ENCODE measurements around the gene MAP3K3.

Gene MAP3K3

DNA sequence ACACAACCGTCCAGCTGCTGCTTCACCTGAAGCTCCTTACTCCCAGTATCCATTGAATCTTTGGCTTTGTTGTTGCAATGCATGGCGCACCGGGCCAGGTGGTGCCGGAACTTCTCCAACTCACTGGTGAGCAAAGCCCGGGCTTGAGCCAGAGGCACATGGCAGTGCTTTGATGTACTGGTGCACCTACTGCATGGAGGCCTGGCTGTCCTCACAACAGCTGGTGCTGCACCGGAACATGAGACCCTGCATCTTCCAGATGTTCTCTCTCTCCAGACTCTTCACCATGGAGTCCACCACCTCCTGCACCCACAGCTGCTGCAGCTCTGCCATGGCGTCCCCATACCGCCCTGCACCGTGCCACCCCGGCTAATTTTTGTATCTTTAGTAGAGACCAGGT is 11.4 kb upstream of the MAP3K3 start:
- Histone ChIP-seq H3K27me3 (ENCODE audit: insufficient read depth, poor library complexity, severe bottlenecking) (no peaks in the 10 kb centered on the region), H3K27ac (replicated peaks) (no peak overlapping the region), H3K4me3 (replicated peaks; ENCODE audit: insufficient read depth, low read length) (no peak overlapping the region)
- DNase-seq (ENCODE audit: low read depth in 1 of 2, low spot score in 1 of 2) = no peak
- TF ChIP-seq, protein P1, sequence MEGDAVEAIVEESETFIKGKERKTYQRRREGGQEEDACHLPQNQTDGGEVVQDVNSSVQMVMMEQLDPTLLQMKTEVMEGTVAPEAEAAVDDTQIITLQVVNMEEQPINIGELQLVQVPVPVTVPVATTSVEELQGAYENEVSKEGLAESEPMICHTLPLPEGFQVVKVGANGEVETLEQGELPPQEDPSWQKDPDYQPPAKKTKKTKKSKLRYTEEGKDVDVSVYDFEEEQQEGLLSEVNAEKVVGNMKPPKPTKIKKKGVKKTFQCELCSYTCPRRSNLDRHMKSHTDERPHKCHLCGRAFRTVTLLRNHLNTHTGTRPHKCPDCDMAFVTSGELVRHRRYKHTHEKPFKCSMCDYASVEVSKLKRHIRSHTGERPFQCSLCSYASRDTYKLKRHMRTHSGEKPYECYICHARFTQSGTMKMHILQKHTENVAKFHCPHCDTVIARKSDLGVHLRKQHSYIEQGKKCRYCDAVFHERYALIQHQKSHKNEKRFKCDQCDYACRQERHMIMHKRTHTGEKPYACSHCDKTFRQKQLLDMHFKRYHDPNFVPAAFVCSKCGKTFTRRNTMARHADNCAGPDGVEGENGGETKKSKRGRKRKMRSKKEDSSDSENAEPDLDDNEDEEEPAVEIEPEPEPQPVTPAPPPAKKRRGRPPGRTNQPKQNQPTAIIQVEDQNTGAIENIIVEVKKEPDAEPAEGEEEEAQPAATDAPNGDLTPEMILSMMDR (IDR thresholded peaks at IDR 0.05; ENCODE audit: insufficient read depth, low read length) = no peak
- TF ChIP-seq, protein P2, sequence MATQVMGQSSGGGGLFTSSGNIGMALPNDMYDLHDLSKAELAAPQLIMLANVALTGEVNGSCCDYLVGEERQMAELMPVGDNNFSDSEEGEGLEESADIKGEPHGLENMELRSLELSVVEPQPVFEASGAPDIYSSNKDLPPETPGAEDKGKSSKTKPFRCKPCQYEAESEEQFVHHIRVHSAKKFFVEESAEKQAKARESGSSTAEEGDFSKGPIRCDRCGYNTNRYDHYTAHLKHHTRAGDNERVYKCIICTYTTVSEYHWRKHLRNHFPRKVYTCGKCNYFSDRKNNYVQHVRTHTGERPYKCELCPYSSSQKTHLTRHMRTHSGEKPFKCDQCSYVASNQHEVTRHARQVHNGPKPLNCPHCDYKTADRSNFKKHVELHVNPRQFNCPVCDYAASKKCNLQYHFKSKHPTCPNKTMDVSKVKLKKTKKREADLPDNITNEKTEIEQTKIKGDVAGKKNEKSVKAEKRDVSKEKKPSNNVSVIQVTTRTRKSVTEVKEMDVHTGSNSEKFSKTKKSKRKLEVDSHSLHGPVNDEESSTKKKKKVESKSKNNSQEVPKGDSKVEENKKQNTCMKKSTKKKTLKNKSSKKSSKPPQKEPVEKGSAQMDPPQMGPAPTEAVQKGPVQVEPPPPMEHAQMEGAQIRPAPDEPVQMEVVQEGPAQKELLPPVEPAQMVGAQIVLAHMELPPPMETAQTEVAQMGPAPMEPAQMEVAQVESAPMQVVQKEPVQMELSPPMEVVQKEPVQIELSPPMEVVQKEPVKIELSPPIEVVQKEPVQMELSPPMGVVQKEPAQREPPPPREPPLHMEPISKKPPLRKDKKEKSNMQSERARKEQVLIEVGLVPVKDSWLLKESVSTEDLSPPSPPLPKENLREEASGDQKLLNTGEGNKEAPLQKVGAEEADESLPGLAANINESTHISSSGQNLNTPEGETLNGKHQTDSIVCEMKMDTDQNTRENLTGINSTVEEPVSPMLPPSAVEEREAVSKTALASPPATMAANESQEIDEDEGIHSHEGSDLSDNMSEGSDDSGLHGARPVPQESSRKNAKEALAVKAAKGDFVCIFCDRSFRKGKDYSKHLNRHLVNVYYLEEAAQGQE (IDR thresholded peaks at IDR 0.05; ENCODE audit: insufficient replicate concordance, low read depth) = no peak
- TF ChIP-seq SPI1 (IDR thresholded peaks at IDR 0.05; ENCODE audit: borderline replicate concordance, low read depth) = no peak

DNA sequence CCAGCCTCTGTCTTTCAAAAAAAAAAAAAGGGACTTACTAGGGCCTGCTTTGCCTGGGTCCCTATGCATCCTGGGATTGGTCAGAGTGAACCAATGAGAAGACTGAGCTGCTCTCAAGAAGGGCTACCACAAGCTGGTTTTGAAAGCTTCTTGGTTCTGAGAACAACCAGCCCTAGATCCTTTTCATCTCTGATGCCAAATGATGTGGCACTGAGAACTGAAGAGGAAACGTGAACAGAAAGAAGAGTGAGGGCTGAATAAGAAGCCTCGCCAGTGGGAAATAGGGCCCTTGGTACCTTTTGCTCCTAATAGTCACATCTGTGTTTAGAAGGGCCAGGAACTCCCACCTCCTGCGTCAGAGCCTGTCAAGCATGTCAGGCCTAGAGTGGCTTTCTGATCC is 10.9 kb upstream of the MAP3K3 start:
- TF ChIP-seq GABPA (IDR thresholded peaks at IDR 0.05; ENCODE audit: low read depth) (no peak), POLR2AphosphoS5 (IDR thresholded peaks at IDR 0.05; ENCODE audit: low read depth) (no peak)
- TF ChIP-seq, protein P2 (IDR thresholded peaks at IDR 0.05; ENCODE audit: insufficient replicate concordance, low read depth) = no peak
- TF ChIP-seq, protein P1 (IDR thresholded peaks at IDR 0.05; ENCODE audit: insufficient read depth, low read length) = no peak
- no peak for DNase-seq (ENCODE audit: low read depth in 1 of 2, low spot score in 1 of 2)
- Histone ChIP-seq H3K4me3 (replicated peaks; ENCODE audit: insufficient read depth, low read length) (no peak overlapping the region), H3K27me3 (ENCODE audit: insufficient read depth, poor library complexity, severe bottlenecking) (no peaks in the 10 kb centered on the region), H3K27ac (replicated peaks) (no peak overlapping the region)

DNA sequence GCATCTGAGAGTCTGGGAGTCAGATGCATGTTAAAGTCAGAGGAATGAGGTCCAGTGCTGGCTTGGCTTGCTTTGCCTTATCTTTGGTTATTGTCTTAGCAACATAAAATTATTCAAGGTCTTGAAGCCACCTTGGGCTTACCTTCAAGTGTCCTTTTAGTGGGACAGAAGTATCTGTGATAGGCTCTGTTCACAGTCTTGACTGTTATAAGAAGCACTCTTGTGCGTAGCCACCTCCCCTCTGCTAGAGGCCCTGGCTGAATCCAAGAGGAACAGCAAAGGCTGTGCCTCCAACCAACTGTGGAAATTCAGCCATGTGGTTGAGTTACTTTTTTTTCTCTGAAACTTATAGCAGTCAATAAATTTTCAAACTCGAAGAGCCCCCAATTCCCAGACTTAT is 8.6 kb upstream of the MAP3K3 start:
- TF ChIP-seq, protein P2 (IDR thresholded peaks at IDR 0.05; ENCODE audit: insufficient replicate concordance, low read depth) = no peak
- TF ChIP-seq SPI1 (IDR thresholded peaks at IDR 0.05; ENCODE audit: borderline replicate concordance, low read depth) = no peak
- TF ChIP-seq, protein P1 (IDR thresholded peaks at IDR 0.05; ENCODE audit: insufficient read depth, low read length) = no peak
- no peak for TF ChIP-seq GABPA (IDR thresholded peaks at IDR 0.05; ENCODE audit: low read depth)
- no peak for DNase-seq (ENCODE audit: low read depth in 1 of 2, low spot score in 1 of 2)
- H3K4me3 ChIP-seq (replicated peaks; ENCODE audit: insufficient read depth, low read length) = no peak overlapping the region
- no peak overlapping the region for H3K27ac ChIP-seq (replicated peaks)
- H3K27me3 ChIP-seq (ENCODE audit: insufficient read depth, poor library complexity, severe bottlenecking) = no peaks in the 10 kb centered on the region

Data from HL-60 (cell line).